Measurements from ENCODE around the gene HLA-DQA1. TPM values are rescaled to one million over a fixed set of nuclear protein-coding genes. Genes with fewer than 3 reads are reported as not detected.

HLA-DQA1 gene
- total RNA-seq, 1 donor from 2014 or later, result not detected

DNA sequence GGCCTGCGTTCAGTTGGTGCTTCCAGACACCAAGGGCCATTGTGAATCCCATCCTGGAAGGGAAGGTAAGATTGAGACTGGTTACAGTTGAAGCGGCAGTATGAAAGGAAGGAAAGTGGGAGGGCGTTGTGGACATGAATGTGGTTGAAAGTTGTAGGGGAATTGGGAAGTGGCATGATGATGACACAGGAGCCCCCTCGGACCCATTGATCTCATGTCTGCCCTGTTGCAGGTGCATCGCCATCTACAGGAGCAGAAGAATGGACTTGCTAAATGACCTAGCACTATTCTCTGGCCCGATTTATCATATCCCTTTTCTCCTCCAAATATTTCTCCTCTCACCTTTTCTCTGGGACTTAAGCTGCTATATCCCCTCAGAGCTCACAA lies 5.5 kb downstream of the HLA-DQA1 start:
- Histone ChIP-seq H3K27me3 (no peaks in the 10 kb centered on the region), H3K36me3 (no peaks in the 10 kb centered on the region), H3K27ac (no peak overlapping the region), H3K79me2 (ENCODE audit: low read depth) (no peaks in the 10 kb centered on the region), H3K9me3 (ENCODE audit: low read depth) (no peaks in the 10 kb centered on the region), H3K4me3 (no peak overlapping the region), H2AFZ (replicated peaks) (no peak overlapping the region), H3K4me1 (no peaks in the 10 kb centered on the region), H3F3A (ENCODE audit: low read depth) (no peaks in the 10 kb centered on the region), H3K9ac (no peak overlapping the region), H3K4me2 (no peak overlapping the region), H4K20me1 (ENCODE audit: low read depth) (no peaks in the 10 kb centered on the region)
- TF ChIP-seq EZH2 (IDR thresholded peaks at IDR 0.05), result no peak
- TF ChIP-seq, protein P1, sequence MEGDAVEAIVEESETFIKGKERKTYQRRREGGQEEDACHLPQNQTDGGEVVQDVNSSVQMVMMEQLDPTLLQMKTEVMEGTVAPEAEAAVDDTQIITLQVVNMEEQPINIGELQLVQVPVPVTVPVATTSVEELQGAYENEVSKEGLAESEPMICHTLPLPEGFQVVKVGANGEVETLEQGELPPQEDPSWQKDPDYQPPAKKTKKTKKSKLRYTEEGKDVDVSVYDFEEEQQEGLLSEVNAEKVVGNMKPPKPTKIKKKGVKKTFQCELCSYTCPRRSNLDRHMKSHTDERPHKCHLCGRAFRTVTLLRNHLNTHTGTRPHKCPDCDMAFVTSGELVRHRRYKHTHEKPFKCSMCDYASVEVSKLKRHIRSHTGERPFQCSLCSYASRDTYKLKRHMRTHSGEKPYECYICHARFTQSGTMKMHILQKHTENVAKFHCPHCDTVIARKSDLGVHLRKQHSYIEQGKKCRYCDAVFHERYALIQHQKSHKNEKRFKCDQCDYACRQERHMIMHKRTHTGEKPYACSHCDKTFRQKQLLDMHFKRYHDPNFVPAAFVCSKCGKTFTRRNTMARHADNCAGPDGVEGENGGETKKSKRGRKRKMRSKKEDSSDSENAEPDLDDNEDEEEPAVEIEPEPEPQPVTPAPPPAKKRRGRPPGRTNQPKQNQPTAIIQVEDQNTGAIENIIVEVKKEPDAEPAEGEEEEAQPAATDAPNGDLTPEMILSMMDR (IDR thresholded peaks at IDR 0.05), result no peak
- TF ChIP-seq EZH2phosphoT487 (IDR thresholded peaks at IDR 0.05), result no peak
- Mint-ChIP-seq H3K4me3 (no peak overlapping the region), H3K9me3 (no peaks in the 10 kb centered on the region), H3K27me3 (ENCODE audit: insufficient read depth, low read depth) (peaks cover 4% of the 10 kb centered on the region), H3K27ac (no peak overlapping the region), H3K36me3 (no peaks in the 10 kb centered on the region), H3K4me1 (no peaks in the 10 kb centered on the region)
- no peak for DNase-seq (ENCODE audit: low spot score)

DNA sequence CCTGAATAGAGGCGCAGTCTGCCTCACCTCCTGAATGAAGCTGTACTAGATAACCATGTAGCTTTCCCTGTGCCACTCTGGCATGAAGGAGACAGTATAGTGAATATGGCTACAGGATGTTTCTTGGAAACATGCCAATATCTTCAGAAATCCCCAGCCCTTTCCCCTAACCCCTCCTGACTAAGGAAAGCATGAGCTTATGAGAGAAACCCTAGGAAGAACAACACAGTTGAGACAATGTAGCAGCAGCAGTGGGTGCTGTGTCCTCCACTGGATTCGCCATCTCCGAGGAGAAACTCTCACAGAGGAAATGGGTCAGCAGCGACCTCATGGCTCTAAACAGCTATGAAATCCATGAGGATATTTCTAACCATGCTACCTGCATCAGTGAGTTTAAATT lies 6.7 kb downstream of the HLA-DQA1 start:
- no peak overlapping the region for H3K4me3 ChIP-seq
- no peaks in the 10 kb centered on the region for H3K4me1 ChIP-seq
- no peaks in the 10 kb centered on the region for H3K27me3 ChIP-seq
- Mint-ChIP-seq H3K4me1 (no peaks in the 10 kb centered on the region), H3K27ac (no peak overlapping the region), H3K4me3 (no peak overlapping the region), H3K36me3 (no peaks in the 10 kb centered on the region), H3K9me3 (no peaks in the 10 kb centered on the region), H3K27me3 (ENCODE audit: insufficient read depth, low read depth) (peaks cover 4% of the 10 kb centered on the region)
- no peak for DNase-seq (ENCODE audit: low spot score)
- no peaks in the 10 kb centered on the region for H4K20me1 ChIP-seq (ENCODE audit: low read depth)
- H3K4me2 ChIP-seq, result no peak overlapping the region
- no peak overlapping the region for H3K27ac ChIP-seq
- TF ChIP-seq EZH2phosphoT487 (IDR thresholded peaks at IDR 0.05), result no peak
- no peak for TF ChIP-seq EZH2 (IDR thresholded peaks at IDR 0.05)
- TF ChIP-seq, protein P1 (IDR thresholded peaks at IDR 0.05), result no peak
- H3K36me3 ChIP-seq, result no peaks in the 10 kb centered on the region
- H3F3A ChIP-seq (ENCODE audit: low read depth), result no peaks in the 10 kb centered on the region
- H3K79me2 ChIP-seq (ENCODE audit: low read depth), result no peaks in the 10 kb centered on the region
- H3K9ac ChIP-seq, result no peak overlapping the region
- H3K9me3 ChIP-seq (ENCODE audit: low read depth), result no peaks in the 10 kb centered on the region
- peak overlapping the region; percentile 24 for H2AFZ ChIP-seq (replicated peaks)

DNA sequence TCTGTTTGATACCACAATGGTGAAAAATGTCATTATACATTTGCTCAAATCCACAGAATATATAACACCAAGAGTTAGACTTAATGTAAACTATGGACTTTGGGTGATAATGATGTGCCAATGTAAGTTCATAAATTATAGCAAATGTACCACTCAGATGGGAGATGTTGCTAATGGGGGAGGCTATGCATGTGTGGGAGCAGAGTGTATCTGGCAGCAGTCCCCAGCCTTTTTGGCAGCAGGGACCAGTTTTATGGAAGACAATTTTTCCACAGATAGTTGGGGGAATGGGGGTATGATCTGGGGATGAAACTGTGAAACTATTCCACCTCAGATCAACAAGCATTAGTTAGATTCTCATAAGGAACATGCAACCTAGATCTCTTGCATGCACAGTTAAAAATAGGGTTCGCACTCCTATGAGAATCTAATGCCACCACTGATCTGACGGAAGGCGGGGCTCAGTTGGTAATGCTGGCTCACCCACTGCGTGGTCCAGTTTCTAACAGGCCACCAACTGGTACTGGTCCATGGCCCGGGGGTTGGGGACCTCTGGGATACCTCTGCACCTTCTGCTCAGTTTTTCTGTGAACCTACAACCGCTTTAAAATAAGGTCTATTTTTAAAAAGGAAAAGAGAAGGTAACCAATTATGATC lies 8.0 kb downstream of the HLA-DQA1 start:
- Mint-ChIP-seq H3K27me3 (ENCODE audit: insufficient read depth, low read depth) (peaks cover 4% of the 10 kb centered on the region), H3K27ac (no peak overlapping the region), H3K4me3 (no peak overlapping the region), H3K36me3 (no peaks in the 10 kb centered on the region), H3K4me1 (no peaks in the 10 kb centered on the region), H3K9me3 (peaks cover 5% of the 10 kb centered on the region)
- Histone ChIP-seq H3K36me3 (no peaks in the 10 kb centered on the region), H3K4me3 (no peak overlapping the region), H4K20me1 (ENCODE audit: low read depth) (no peaks in the 10 kb centered on the region), H3K27me3 (no peaks in the 10 kb centered on the region), H3K4me1 (no peaks in the 10 kb centered on the region), H3K79me2 (ENCODE audit: low read depth) (no peaks in the 10 kb centered on the region), H3K27ac (no peak overlapping the region), H3F3A (ENCODE audit: low read depth) (no peaks in the 10 kb centered on the region), H3K9me3 (ENCODE audit: low read depth) (no peaks in the 10 kb centered on the region), H2AFZ (replicated peaks) (no peak overlapping the region), H3K4me2 (no peak overlapping the region), H3K9ac (no peak overlapping the region)
- no peak for TF ChIP-seq EZH2phosphoT487 (IDR thresholded peaks at IDR 0.05)
- no peak for TF ChIP-seq EZH2 (IDR thresholded peaks at IDR 0.05)
- TF ChIP-seq, protein P1 (IDR thresholded peaks at IDR 0.05), result no peak
- no peak for DNase-seq (ENCODE audit: low spot score)

Measured in neural progenitor cell (in vitro differentiated cells).